Esophagus muscularis mucosa (tissue), 4 donors: ENCODE data around the gene RHBDF2. TPM values are rescaled to one million over a fixed set of nuclear protein-coding genes. Genes with fewer than 3 reads are reported as not detected.

ENCODE experiments used
- DNase-seq: peaks from one replicate; pipeline ENCODE4 v3.0.0-alpha.2; 2017; ENCODE audit errors: extremely low spot score
- H3K27ac ChIP-seq, 4 donors: fragments of 200-600 bp; sonication (generic); replicated peaks in 1 of 4; 1 replicate in 3 of 4; 2 replicates in 1 of 4; pipeline ENCODE4 v1.5.1; 2016 to 2019; ENCODE audit warnings: mild to moderate bottlenecking in 1 of 4
- H3K27me3 ChIP-seq, 4 donors: fragments of 200-600 bp; sonication (generic); one replicate each; pipeline versions ENCODE4 v1.5.1 to v1.6.0; 2016 to 2019
- H3K36me3 ChIP-seq, 4 donors: fragments of 200-600 bp; sonication (generic); one replicate each; pipeline ENCODE4 v1.5.1; 2016 to 2019
- H3K4me1 ChIP-seq, 4 donors: fragments of 200-600 bp; sonication (generic); one replicate each; pipeline ENCODE4 v1.5.1; 2016 to 2019
- H3K4me3 ChIP-seq, 4 donors: fragments of 200-600 bp; sonication (generic); 1 replicate in 2 of 4; 2 replicates in 2 of 4; pipeline ENCODE4 v1.5.1; 2016 to 2019; ENCODE audit warnings: mild to moderate bottlenecking in 4 of 4, moderate library complexity in 1 of 4
- H3K9me3 ChIP-seq, 4 donors: fragments of 200-600 bp; sonication (generic); 1 replicate in 3 of 4; 2 replicates in 1 of 4; pipeline ENCODE4 v1.5.1; 2016 to 2019
- CTCF ChIP-seq, 3 experiments: fragments of 200-600 bp in 2 of 3; fragments of 450-650 bp in 1 of 3; sonication (generic) in 2 of 3; IDR thresholded peaks; one replicate each; pipeline ENCODE4 v1.5.1; 2017 to 2019; ENCODE audit warnings: antibody characterized with exemption in 3 of 3, mild to moderate bottlenecking in 2 of 3, moderate library complexity in 1 of 3
- EP300 ChIP-seq: sonication (generic); formaldehyde crosslinking; IDR thresholded peaks from one replicate; pipeline ENCODE4 v1.6.1; 2017; ENCODE audit warnings: antibody characterized with exemption
- POLR2A ChIP-seq: fragments of 450-650 bp; IDR thresholded peaks from one replicate; pipeline ENCODE4 v1.6.1; 2017; ENCODE audit warnings: antibody characterized with exemption, moderate library complexity, mild to moderate bottlenecking, low read depth
- POLR2AphosphoS5 ChIP-seq, 2 donors: sonication (generic); formaldehyde crosslinking; IDR thresholded peaks; one replicate each; pipeline ENCODE4 v1.6.1; 2017; ENCODE audit warnings: antibody characterized with exemption in 2 of 2
- WGBS: methylation state at CpG from one replicate; pipeline ENCODE4 v1.1.5; 2018; 5-methylcytosine and 5-hydroxymethylcytosine counted together
- intact Hi-C: fragments of 100-400 bp; cut with DNase I; formaldehyde crosslinking; loops from one replicate; pipeline ENCODE4 v1.15.1; 2023
- total RNA-seq, 4 donors: library from RNA; depleted of rRNA; stranded (reverse); fragments of >200 nt; gene quantifications; one replicate each; pipeline versions ENCODE4 v1.1.0 to v1.2.1, GENCODE V29; 2016

RHBDF2 gene
- total RNA-seq, 4 donors from 2014 or later, result 12.9 to 22.5 (median 15.4) TPM

GRCh38 chr17:76478097-76478496 is 23.1 kb downstream of the RHBDF2 start:
- H3K9me3 ChIP-seq, result no peaks in the 10 kb centered on the region
- H3K36me3 ChIP-seq, result peaks cover 0 to 64% (median 22%) of the 10 kb centered on the region in 4 donors
- no peaks in the 10 kb centered on the region for H3K27me3 ChIP-seq
- no peak overlapping the region for H3K4me3 ChIP-seq
- TF ChIP-seq POLR2A (no peak), EP300 (no peak), POLR2AphosphoS5 (IDR thresholded peaks at IDR 0.05) (no peak), CTCF (IDR thresholded peaks at IDR 0.05) (no peak)
- no peak overlapping the region for H3K27ac ChIP-seq
- DNase-seq, result no peak
- 97% methylated on average over 10 of the region's 10 CpGs for WGBS
- intact Hi-C loops, result no loop called here
- H3K4me1 ChIP-seq, result peaks cover 0 to 8% (median 0%) of the 10 kb centered on the region in 4 donors

- WGBS, result 88% methylated on average over 7 of the region's 15 CpGs
- intact Hi-C loops, result no loop called here
- DNase-seq, result no peak
- Histone ChIP-seq H3K4me1 (peaks cover 0 to 8% (median 0%) of the 10 kb centered on the region in 4 donors), H3K27me3 (no peaks in the 10 kb centered on the region), H3K36me3 (peaks cover 0 to 69% (median 27%) of the 10 kb centered on the region in 4 donors), H3K27ac (no peak overlapping the region), H3K4me3 (no peak overlapping the region), H3K9me3 (no peaks in the 10 kb centered on the region)
- TF ChIP-seq POLR2AphosphoS5 (IDR thresholded peaks at IDR 0.05) (no peak), CTCF (IDR thresholded peaks at IDR 0.05) (no peak), POLR2A (no peak), EP300 (no peak)
Measured at GRCh38 chr17:76477576-76477975, 23.6 kb downstream of the RHBDF2 start.

- no peaks in the 10 kb centered on the region for H3K27me3 ChIP-seq
- WGBS, result 94% methylated on average over 19 of the region's 20 CpGs
- H3K4me1 ChIP-seq, result peaks cover 0 to 8% (median 0%) of the 10 kb centered on the region in 4 donors
- no peak overlapping the region for H3K27ac ChIP-seq
- peaks cover 0 to 77% (median 35%) of the 10 kb centered on the region in 4 donors for H3K36me3 ChIP-seq
- no peak overlapping the region for H3K4me3 ChIP-seq
- H3K9me3 ChIP-seq, result no peaks in the 10 kb centered on the region
- DNase-seq, result no peak
- TF ChIP-seq EP300 (no peak), POLR2A (no peak), CTCF (IDR thresholded peaks at IDR 0.05) (no peak), POLR2AphosphoS5 (IDR thresholded peaks at IDR 0.05) (no peak)
- intact Hi-C loops, result no loop called here
Measured at GRCh38 chr17:76476736-76477135, 24.5 kb downstream of the RHBDF2 start.

GRCh38 chr17:76475302-76475701 is 25.9 kb downstream of the RHBDF2 start:
- WGBS, result 92% methylated on average over 6 of the region's 6 CpGs

More at GRCh38 chr17:76475302-76475701, 25.9 kb downstream of the RHBDF2 start:
- Histone ChIP-seq H3K9me3 (no peaks in the 10 kb centered on the region), H3K27ac (no peak overlapping the region), H3K27me3 (no peaks in the 10 kb centered on the region), H3K4me3 (no peak overlapping the region), H3K4me1 (peaks cover 0 to 2% (median 0%) of the 10 kb centered on the region in 4 donors), H3K36me3 (peaks cover 0 to 75% (median 45%) of the 10 kb centered on the region in 4 donors)
- no peak for TF ChIP-seq POLR2AphosphoS5 (IDR thresholded peaks at IDR 0.05)
- no peak for TF ChIP-seq POLR2A
- no peak for TF ChIP-seq EP300
- TF ChIP-seq CTCF (IDR thresholded peaks at IDR 0.05), result no peak
- intact Hi-C loops, result no loop called here
- DNase-seq, result no peak
